Measurements from ENCODE around the gene NUMBL.
"Not testable (repeated sequence)": the region's sequence is repeated elsewhere in the genome, so short reads cannot be mapped to it uniquely, and the experiment has no call there.

GRCh38 chr19:40624369-40625153 is 65.9 kb downstream of the NUMBL start:
- TF ChIP-seq POLR2A (IDR thresholded peaks at IDR 0.05); POLR2AphosphoS5 (IDR thresholded peaks at IDR 0.05; ENCODE audit: insufficient read depth in 1 of 2, low read depth in 1 of 2): not testable (repeated sequence)
